Measurements from ENCODE around the gene MYL5. TPM values are rescaled to one million over a fixed set of nuclear protein-coding genes. Genes with fewer than 3 reads are reported as not detected.
A peak's percentile ranks its signal among the peaks of the same experiment; 100 is the strongest.

MYL5 gene
- total and polyA plus RNA-seq, 12 donors: 5.9 to 77.6 (median 21.5) TPM

DNA sequence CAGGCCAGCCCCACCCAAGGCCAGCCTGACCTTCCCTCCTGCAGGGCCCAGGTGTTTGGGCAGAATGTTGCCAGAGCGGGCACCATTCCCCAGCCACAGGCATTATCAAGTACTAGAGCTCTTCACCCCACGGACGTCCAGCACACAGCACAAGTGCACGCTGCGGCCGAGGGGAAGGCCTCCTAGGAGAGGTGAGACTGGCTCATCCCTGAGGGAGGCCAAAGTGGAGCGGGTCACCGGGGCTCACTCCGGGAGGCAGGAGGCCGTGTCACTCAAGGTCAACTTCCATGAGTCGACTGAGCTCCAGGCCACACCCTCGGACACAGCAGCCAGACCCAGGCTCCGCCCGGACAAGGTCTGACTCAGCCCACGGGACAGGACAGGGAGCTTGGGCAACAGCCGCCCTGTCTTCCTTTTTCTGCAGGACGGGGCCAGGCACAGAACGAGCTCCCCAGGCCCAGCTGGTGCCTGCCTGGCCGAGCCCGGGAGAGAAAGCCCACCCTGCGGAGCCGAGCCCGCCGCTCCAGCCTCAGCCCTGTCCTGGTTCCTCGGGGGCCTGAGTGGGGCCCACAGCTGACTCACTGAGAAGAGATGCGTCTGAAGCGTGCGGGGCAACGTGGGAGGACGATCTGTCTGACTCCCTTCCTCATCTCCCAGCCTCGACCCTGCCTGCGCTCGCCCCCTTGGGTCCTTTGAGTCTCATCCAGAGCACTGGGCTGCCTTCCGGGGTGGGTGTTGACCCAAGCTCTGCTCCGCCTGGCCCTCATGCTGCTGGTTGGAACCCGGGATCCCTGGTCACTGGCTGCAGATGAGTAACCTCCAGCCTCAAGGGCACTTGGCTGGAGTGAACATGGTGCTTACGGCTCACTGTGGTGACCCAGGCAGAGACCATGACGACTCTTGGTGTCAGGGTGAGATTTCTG, 13.0 kb downstream of the MYL5 start:
- no peaks in the 10 kb centered on the region for H3K36me3 ChIP-seq (replicated peaks in 1 of 2)
- TF ChIP-seq, protein P1, sequence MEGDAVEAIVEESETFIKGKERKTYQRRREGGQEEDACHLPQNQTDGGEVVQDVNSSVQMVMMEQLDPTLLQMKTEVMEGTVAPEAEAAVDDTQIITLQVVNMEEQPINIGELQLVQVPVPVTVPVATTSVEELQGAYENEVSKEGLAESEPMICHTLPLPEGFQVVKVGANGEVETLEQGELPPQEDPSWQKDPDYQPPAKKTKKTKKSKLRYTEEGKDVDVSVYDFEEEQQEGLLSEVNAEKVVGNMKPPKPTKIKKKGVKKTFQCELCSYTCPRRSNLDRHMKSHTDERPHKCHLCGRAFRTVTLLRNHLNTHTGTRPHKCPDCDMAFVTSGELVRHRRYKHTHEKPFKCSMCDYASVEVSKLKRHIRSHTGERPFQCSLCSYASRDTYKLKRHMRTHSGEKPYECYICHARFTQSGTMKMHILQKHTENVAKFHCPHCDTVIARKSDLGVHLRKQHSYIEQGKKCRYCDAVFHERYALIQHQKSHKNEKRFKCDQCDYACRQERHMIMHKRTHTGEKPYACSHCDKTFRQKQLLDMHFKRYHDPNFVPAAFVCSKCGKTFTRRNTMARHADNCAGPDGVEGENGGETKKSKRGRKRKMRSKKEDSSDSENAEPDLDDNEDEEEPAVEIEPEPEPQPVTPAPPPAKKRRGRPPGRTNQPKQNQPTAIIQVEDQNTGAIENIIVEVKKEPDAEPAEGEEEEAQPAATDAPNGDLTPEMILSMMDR (IDR thresholded peaks at IDR 0.05): peak in 1 of 6 experiments; percentile 6
- peak; percentile 55 to 88 for TF ChIP-seq POLR2A (IDR thresholded peaks at IDR 0.05)
- DNase-seq: peak; percentile 94 to 99 (median 99)
- WGBS, 4 donors: 15 to 37% (median 32%) methylated on average over 2 to 38 of the region's 38 CpGs
- peak overlapping the region in 2 of 4 donors; percentile 5 to 54 for H3K4me3 ChIP-seq
- H3K27me3 ChIP-seq: no peaks in the 10 kb centered on the region
- intact Hi-C loops (cut with DNase I): no loop called here
- H3K27ac ChIP-seq: peak overlapping the region; percentile 83 to 99 (median 97)
- no peaks in the 10 kb centered on the region for H3K9me3 ChIP-seq (replicated peaks in 1 of 3)
- peaks cover 20 to 41% of the 10 kb centered on the region in 2 donors for H3K4me1 ChIP-seq (replicated peaks in 1 of 2)

DNA sequence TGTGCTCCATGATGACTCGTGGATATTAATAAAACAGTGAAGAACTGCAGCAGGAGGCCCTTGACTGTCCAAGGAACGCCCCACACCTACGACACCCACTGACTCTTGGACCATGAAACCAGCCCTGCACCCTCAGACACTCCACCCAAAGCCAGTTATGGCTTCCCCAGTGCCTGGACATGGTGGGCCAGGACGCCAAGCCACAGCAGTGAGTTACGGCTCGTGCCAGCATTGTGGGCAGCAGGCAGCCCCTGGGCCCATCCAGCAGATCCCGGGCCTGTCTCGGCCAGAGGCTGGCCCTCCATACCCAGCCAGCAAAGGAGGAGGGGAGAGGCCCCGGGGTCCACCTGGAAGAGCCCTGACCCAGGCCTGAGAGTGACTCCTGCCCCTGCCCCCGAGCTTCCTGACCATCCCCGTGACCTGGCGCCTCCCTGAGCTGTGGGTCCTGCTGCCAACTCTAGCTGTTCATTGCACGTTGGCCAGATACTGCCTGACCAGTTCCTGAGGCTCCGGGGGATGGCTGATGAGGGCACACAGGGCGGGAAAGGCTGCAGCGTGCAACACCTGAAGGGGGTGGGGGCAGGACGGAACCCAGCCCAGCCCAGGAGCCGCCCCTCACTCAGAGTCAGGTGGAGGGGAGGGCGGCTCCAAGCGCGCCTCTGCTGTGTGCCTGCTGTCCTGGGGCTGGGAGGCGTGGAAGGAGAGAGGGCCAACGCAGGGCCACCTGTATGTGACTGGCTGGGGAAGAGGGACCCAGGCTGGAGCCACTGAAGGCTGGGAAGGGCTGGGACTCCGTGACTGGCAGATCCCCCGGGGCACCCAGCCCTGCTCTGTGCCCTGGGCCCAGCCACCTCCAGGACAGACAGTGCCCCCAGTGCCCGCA, 13.9 kb downstream of the MYL5 start:
- peak overlapping the region; percentile 83 to 99 (median 97) for H3K27ac ChIP-seq
- H3K9me3 ChIP-seq (replicated peaks in 1 of 3): no peaks in the 10 kb centered on the region
- DNase-seq: peak in 5 of 7 donors; percentile 51 to 65 (median 53)
- TF ChIP-seq, protein P1 (IDR thresholded peaks at IDR 0.05): no peak
- TF ChIP-seq POLR2A (IDR thresholded peaks at IDR 0.05): no peak
- peak overlapping the region in 1 of 4 donors; percentile 54 for H3K4me3 ChIP-seq
- intact Hi-C loops (cut with DNase I): no loop called here
- H3K36me3 ChIP-seq (replicated peaks in 1 of 2): no peaks in the 10 kb centered on the region
- WGBS, 4 donors: 63 to 83% (median 74%) methylated on average over 12 to 26 of the region's 26 CpGs
- no peaks in the 10 kb centered on the region for H3K27me3 ChIP-seq
- H3K4me1 ChIP-seq (replicated peaks in 1 of 2): peaks cover 20 to 41% of the 10 kb centered on the region in 2 donors

DNA sequence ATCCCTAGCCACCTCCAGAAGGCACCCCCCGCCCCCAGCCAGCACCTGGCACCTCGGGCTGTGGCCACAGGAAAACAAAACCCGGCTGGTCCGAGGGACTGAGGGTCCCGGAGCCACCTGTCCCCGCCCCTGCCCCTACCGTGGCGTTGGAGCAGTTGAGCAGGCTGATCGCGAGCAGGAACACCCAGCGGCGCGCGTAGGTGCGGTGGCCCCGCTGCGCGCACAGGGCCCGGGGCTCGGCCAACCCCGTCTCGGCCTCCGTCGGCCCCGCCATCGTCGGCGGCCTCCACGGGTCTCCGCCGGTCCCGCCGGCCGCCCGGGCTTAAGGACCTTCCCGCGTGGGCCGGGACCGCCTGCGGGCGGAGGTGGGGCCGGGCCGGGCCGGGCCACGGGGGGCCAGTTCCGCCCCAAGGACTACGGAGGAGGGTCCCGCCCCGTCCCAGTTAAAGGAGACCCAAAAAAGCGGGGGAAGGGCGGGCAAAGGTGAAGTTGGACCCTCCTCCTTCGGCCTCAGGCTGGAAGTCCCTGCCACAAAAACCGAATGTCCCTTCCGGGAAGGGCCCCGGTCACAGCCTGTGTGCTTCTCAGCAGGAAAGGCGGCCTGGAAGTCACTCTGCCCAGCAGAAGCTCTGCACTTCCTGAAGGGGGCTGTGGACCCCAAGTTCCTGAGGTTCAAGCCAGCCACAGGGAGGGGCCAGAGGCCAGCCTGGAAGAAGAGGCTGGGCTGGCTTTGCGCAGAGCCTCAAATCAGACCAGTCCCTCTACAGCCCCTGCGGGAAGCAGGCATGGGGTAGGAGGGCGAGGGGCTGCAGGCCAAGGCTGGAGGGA, 14.7 kb downstream of the MYL5 start, which contains the start of gene SLC49A3:
Gene SLC49A3 (minus strand): TSS at position 298 of the 828 bp plus-strand sequence. CDS start 24 bp downstream, at position 274.
- WGBS, 4 donors: 26 to 65% (median 43%) methylated on average over 32 to 59 of the region's 59 CpGs
- TF ChIP-seq POLR2A (IDR thresholded peaks at IDR 0.05): no peak
- TF ChIP-seq, protein P1 (IDR thresholded peaks at IDR 0.05): no peak
- intact Hi-C loops (cut with DNase I): no loop called here
- Histone ChIP-seq H3K9me3 (replicated peaks in 1 of 3) (no peaks in the 10 kb centered on the region), H3K27ac (peak within 1 kb of the TSS; percentile 83 to 99 (median 97)), H3K4me1 (replicated peaks in 1 of 2) (peaks cover 20 to 36% of the 10 kb centered on the region in 2 donors), H3K4me3 (peak within 1 kb of the TSS in 1 of 4 donors; percentile 54), H3K36me3 (replicated peaks in 1 of 2) (no peaks in the 10 kb centered on the region), H3K27me3 (no peaks in the 10 kb centered on the region)
- DNase-seq: no peak
